HG03442 (cell line): ENCODE data around the gene FLRT1.

Source experiments
- ATAC-seq: cut with Tn5 transposase; IDR thresholded peaks from one replicate; pipeline ENCODE4 v1.9.1; 2021; ENCODE audit warnings: mild to moderate bottlenecking, moderate library complexity; ENCODE audit not compliant: unreplicated experiment

The FLRT1 gene

GRCh38 chr11:64005691-64006090, 30.0 kb upstream of the FLRT1 start:
- no peak for ATAC-seq

- ATAC-seq: no peak
Measured at GRCh38 chr11:64006398-64006797, 29.3 kb upstream of the FLRT1 start.

GRCh38 chr11:64007160-64007628, 28.5 kb upstream of the FLRT1 start:
- no peak for ATAC-seq

- no peak for ATAC-seq
Measured at GRCh38 chr11:64007629-64008282, 28.0 kb upstream of the FLRT1 start.

- no peak for ATAC-seq
Measured at GRCh38 chr11:64008283-64008913, 27.3 kb upstream of the FLRT1 start.

- ATAC-seq: no peak
Measured at GRCh38 chr11:64008914-64009633, 26.7 kb upstream of the FLRT1 start.

- ATAC-seq: no peak
Measured at GRCh38 chr11:64009710-64010109, 26.0 kb upstream of the FLRT1 start.

GRCh38 chr11:64010783-64011182, 24.9 kb upstream of the FLRT1 start:
- ATAC-seq: no peak

- ATAC-seq: no peak
Measured at GRCh38 chr11:64011371-64011770, 24.4 kb upstream of the FLRT1 start.

GRCh38 chr11:64013141-64013896, 22.4 kb upstream of the FLRT1 start:
- no peak for ATAC-seq

- no peak for ATAC-seq
Measured at GRCh38 chr11:64014356-64014755, 21.4 kb upstream of the FLRT1 start.

- no peak for ATAC-seq
Measured at GRCh38 chr11:64015510-64015909, 20.2 kb upstream of the FLRT1 start.

GRCh38 chr11:64015935-64016845, 19.5 kb upstream of the FLRT1 start:
- ATAC-seq: no peak

- no peak for ATAC-seq
Measured at GRCh38 chr11:64017945-64018224, 17.8 kb upstream of the FLRT1 start.

- ATAC-seq: no peak
Measured at GRCh38 chr11:64018310-64018709, 17.4 kb upstream of the FLRT1 start.

GRCh38 chr11:64019106-64020037, 16.4 kb upstream of the FLRT1 start:
- ATAC-seq: no peak

- ATAC-seq: no peak
Measured at GRCh38 chr11:64020976-64021756, 14.6 kb upstream of the FLRT1 start.

- ATAC-seq: no peak
Measured at GRCh38 chr11:64021757-64022093, 14.0 kb upstream of the FLRT1 start.
